ENCODE results near the gene KDM4B. TPM values are rescaled to one million over a fixed set of nuclear protein-coding genes. Genes with fewer than 3 reads are reported as not detected.

KDM4B gene
- total and polyA plus RNA-seq, 2 of the 8 experiments (the other 6 are each of a cell fraction or from before 2014, with no cell fraction given): 12.0 to 31.9 TPM

GRCh38 chr19:5026706-5027273 is 57.9 kb downstream of the KDM4B start:
- Histone ChIP-seq H2BK120ac (replicated peaks; ENCODE audit: low read depth, low read length) (no peak overlapping the region), H4K8ac (ENCODE audit: extremely low read depth, insufficient read depth, low read length) (no peak overlapping the region), H3K4me1 (replicated peaks in 1 of 4; ENCODE audit: control insufficient read depth in 3 of 4, insufficient read depth in 4 of 4, low read length in 3 of 4) (peaks cover 0 to 4% (median 0%) of the 10 kb centered on the region in 4 experiments; a peak in 1 of 7 replicates), H4K91ac (replicated peaks; ENCODE audit: insufficient read length, low read length) (no peak overlapping the region), H2AFZ (ENCODE audit: low read length) (no peak overlapping the region), H3K9me3 (ENCODE audit: insufficient read depth in 2 of 2, low read depth in 1 of 2, low read length in 1 of 2) (no peaks in the 10 kb centered on the region), H2BK12ac (ENCODE audit: low read depth, low read length) (no peak overlapping the region), H3K27me3 (replicated peaks in 1 of 4; ENCODE audit: control insufficient read depth in 3 of 4, extremely low read depth in 1 of 4, insufficient read depth in 3 of 4, low read length in 3 of 4) (no peaks in the 10 kb centered on the region), H4K20me1 (replicated peaks in 1 of 2; ENCODE audit: control insufficient read depth in 1 of 2, insufficient read depth in 2 of 2, low read length in 2 of 2) (peaks cover 15 to 18% of the 10 kb centered on the region in 2 experiments), H2BK15ac (ENCODE audit: low read length) (no peak overlapping the region), H2BK5ac (ENCODE audit: low read depth, low read length) (no peak overlapping the region), H2AK5ac (ENCODE audit: low read depth, low read length) (no peak overlapping the region), H3K9ac (replicated peaks in 1 of 4; ENCODE audit: extremely low read depth in 1 of 4, low read depth in 3 of 4, low read length in 3 of 4) (no peak overlapping the region), H3K23me2 (ENCODE audit: low read depth, low read length) (no peaks in the 10 kb centered on the region), H3K56ac (replicated peaks; ENCODE audit: insufficient read length, low read depth, low read length) (no peak overlapping the region), H3K79me1 (ENCODE audit: low read depth, low read length) (peaks cover 25% of the 10 kb centered on the region), H3K4me3 (ENCODE audit: extremely low read depth in 1 of 4, insufficient read depth in 2 of 4, low read depth in 3 of 4, low read length in 4 of 4) (no peak overlapping the region), H3K23ac (ENCODE audit: insufficient read length) (no peak overlapping the region), H3K14ac (ENCODE audit: insufficient read length) (no peak overlapping the region), H3K4ac (replicated peaks; ENCODE audit: insufficient read length, low read depth, low read length) (no peak overlapping the region), H3K27ac (ENCODE audit: low read depth, low read length) (no peak overlapping the region; the same call in 1 of the 2 replicates), H4K5ac (ENCODE audit: insufficient read length, low read depth, low read length) (no peak overlapping the region), H3K18ac (ENCODE audit: extremely low read depth, low read length) (no peak overlapping the region), H3K79me2 (ENCODE audit: control insufficient read depth in 1 of 2, insufficient read depth in 2 of 2, low read length in 2 of 2) (peaks cover 0 to 40% of the 10 kb centered on the region in 2 experiments; a peak in 1 of 4 replicates), H3K36me3 (ENCODE audit: control insufficient read depth in 2 of 4, insufficient read depth in 4 of 4, low read length in 3 of 4) (no peaks in the 10 kb centered on the region), H2BK20ac (ENCODE audit: low read length) (no peak overlapping the region), H3K4me2 (ENCODE audit: insufficient read depth in 1 of 2, low read depth in 2 of 2, low read length in 2 of 2) (no peak overlapping the region)
- DNase-seq (ENCODE audit: low read depth in 1 of 2, low spot score in 2 of 2) (no peak), FAIRE-seq (no peak)
- 90% methylated on average over 15 of the region's 15 CpGs; no CpG with 5 or more reads in 1 of the 2 experiments for WGBS, 2 experiments (ENCODE audit: extremely low coverage in 1 of 2, insufficient coverage in 1 of 2, insufficient read length in 1 of 2, insufficient replicate concordance in 2 of 2, low coverage in 1 of 2, low lambda C conversion rate in 2 of 2, missing lambda C conversion rate in 1 of 2)
- POLR2A ChIA-PET (ENCODE audit: partially characterized antibody): interaction anchor here (0.9 to 1.2 kb wide), 2 partner anchors 8 to 36 kb away, joined by 3 read pairs; no protein-coding TSS in a partner anchor
- CTCF ChIA-PET (ENCODE audit: partially characterized antibody): interaction anchor here (0.6 to 12.0 kb wide), 27 partner anchors 10 to 552 kb away, joined by 3 to 175 read pairs (median 7); partner anchors contain the start of gene KDM4B
- no peak for TF ChIP-seq BRCA1 (IDR thresholded peaks at IDR 0.05; ENCODE audit: low read depth, low read length)
- TF ChIP-seq SIRT6 (IDR thresholded peaks at IDR 0.05; ENCODE audit: low read length): no peak
- TF ChIP-seq ATF3 (IDR thresholded peaks at IDR 0.05; ENCODE audit: insufficient read depth, low read depth, low read length): no peak
- TF ChIP-seq TAF1 (IDR thresholded peaks at IDR 0.05; ENCODE audit: low read depth, low read length): no peak
- TF ChIP-seq KDM4A (IDR thresholded peaks at IDR 0.05; ENCODE audit: low read depth, low read length, severe bottlenecking): no peak
- no peak for TF ChIP-seq SIN3A (conservative IDR thresholded peaks at IDR 0.05 in 1 of 2, IDR thresholded peaks at IDR 0.05 in 1 of 2; ENCODE audit: low read depth in 1 of 2, low read length in 2 of 2)
- no peak for TF ChIP-seq YY1 (IDR thresholded peaks at IDR 0.05; ENCODE audit: low read depth, low read length)
- TF ChIP-seq POU5F1 (IDR thresholded peaks at IDR 0.05; ENCODE audit: low read depth, low read length): no peak
- TF ChIP-seq E2F6 (IDR thresholded peaks at IDR 0.05): no peak
- no peak for TF ChIP-seq CBX5 (IDR thresholded peaks at IDR 0.05; ENCODE audit: low read depth, low read length)
- no peak for TF ChIP-seq CHD2 (IDR thresholded peaks at IDR 0.05; ENCODE audit: low read length)
- TF ChIP-seq RNF2 (IDR thresholded peaks at IDR 0.05; ENCODE audit: borderline replicate concordance, low read depth, low read length, missing control alignments, poor library complexity, severe bottlenecking): no peak
